NCI-H774 (cell line): Measurements from ENCODE around the gene DUSP9.
A peak's percentile ranks its signal among the peaks of the same experiment; 100 is the strongest.

Experiments used
- DNase-seq: peaks from one replicate; lab custom pipeline; 2025; lab: John Stamatoyannopoulos, UW

Gene DUSP9

GRCh38 chrX:153649178-153649914, 2.3 kb downstream of the DUSP9 start:
- DNase-seq = peak; percentile 33

- no peak for DNase-seq
These were observed 3.1 kb downstream of the DUSP9 start for GRCh38 chrX:153649915-153650782.

- no peak for DNase-seq
These were observed 4.0 kb downstream of the DUSP9 start for GRCh38 chrX:153650959-153651358.

DNA sequence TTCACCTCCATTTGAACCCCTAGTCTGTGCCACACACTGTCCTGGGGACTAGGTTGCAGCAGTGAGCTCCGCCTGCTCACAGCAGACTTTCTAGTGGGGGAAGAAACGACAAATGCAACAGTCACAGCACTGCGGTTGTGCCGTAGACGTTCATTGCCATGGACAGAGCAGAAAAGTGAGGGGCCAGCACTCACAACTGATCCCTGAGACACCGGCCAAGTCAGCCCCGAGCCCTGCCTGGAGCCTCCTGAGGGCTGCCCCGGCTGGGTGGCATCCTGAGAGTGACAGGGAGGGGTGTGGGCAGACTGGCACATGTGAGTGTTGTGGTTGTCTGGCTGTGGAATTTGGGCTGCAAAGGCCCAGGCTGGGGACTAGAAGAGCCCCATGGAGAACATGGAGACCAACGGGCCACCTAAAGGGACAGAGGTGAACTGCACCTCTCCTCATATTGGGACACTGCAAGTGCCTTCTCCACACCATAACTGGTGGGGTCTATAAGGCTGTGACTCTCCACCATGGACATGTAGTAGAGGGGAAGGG, 4.6 kb downstream of the DUSP9 start:
- no peak for DNase-seq

DNA sequence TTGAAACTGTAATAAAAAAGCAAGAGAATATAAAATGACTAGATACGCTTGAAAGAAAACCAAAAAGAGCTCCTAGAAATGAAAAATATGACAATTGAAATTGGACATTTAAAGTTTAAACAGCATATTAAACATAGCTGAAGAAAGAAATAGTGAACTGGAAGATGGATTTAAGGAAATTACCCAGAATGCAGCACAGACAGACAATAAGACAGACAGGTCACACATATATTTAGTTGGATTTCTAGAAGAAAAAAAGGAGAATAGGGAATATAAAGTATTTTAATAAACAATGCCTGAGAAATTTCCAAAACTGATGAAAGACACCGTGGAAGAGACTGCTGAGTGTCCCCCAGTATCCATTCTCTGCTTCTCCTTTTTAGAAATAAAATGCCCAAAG, 6.6 kb downstream of the DUSP9 start:
- DNase-seq = no peak

- DNase-seq = no peak
These were observed 10.2 kb downstream of the DUSP9 start for GRCh38 chrX:153657161-153657560.

GRCh38 chrX:153659268-153659667, 12.3 kb downstream of the DUSP9 start:
- DNase-seq = no peak

DNA sequence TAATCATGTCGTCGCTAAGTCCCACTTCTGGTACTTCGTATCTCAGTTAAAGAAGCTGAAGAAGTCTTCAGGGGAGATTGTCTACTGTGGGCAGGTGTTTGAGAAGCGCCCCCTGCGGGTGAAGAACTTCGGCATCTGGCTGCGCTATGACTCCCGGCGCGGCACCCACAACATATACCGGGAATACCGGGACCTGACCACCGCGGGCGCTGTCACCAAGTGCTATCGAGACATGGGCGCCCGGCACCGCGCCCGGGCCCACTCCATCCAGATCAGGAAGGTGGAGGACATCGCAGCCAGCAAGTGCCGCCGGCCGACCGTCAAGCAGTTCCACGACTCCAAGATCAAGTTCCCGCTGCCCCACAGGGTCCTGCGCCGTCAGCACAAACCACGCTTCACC, 15.3 kb downstream of the DUSP9 start:
- DNase-seq = no peak

- DNase-seq = no peak
These were observed 18.8 kb downstream of the DUSP9 start for GRCh38 chrX:153665726-153666306.

- no peak for DNase-seq
These were observed 20.4 kb downstream of the DUSP9 start for GRCh38 chrX:153667281-153667955.

DNA sequence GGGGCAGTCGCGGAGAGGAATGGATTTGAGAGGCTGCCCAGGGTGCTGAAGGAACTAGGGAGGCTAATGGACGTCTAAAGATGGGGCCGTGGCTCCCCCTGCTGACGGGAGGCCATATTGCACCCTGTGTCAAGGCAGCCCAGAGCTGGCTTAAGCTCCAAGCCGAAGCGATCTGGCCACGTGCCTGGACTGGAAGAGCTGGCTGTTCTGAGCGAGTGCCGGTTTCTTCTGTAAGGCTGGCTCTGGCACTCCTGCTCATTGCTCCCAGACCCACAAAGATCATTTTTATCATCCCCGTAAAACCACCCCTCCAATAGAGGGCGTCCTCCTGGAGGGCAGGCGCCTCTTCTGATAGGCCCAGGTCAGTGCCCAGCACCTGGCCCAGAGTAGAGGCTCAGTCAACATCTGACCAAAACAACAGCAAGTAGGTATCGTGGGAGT, 21.0 kb downstream of the DUSP9 start:
- peak; percentile 19 for DNase-seq

- no peak for DNase-seq
These were observed 21.6 kb downstream of the DUSP9 start for GRCh38 chrX:153668423-153669173.

DNA sequence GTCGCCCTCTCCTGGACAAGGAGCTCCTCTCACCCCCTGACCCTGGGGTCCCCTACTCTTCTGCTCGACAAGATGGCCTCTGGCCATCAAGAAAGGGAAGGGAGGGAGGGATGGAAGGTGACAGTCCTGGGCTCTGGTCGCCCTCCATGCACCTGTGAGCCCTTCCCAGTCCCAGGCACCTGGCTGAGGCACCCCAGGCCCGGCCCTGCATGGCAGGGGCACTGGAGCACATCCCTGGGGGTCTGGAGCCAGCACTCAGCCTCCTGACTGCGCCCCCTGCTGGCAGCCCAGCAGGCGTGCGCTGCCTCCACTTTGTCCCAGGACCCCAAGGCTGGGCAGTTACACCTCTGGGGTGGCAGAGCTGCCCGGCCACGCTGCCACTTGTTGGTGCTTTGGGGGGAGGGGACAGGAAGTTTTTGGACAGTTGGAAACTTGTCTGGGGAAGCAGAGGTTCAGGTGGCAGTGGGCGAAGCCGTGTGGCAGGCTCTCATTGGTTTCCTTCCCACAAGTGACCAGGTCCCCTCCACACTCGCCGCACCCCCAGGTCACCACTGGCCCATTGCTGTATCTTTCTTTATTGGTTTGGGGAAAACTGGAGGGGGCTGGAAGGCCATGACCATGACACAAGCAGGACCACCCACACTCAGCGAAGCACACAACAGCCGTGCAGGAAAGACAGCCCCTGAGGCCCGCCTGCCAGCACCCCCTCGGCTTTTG, 22.3 kb downstream of the DUSP9 start:
- no peak for DNase-seq

DNA sequence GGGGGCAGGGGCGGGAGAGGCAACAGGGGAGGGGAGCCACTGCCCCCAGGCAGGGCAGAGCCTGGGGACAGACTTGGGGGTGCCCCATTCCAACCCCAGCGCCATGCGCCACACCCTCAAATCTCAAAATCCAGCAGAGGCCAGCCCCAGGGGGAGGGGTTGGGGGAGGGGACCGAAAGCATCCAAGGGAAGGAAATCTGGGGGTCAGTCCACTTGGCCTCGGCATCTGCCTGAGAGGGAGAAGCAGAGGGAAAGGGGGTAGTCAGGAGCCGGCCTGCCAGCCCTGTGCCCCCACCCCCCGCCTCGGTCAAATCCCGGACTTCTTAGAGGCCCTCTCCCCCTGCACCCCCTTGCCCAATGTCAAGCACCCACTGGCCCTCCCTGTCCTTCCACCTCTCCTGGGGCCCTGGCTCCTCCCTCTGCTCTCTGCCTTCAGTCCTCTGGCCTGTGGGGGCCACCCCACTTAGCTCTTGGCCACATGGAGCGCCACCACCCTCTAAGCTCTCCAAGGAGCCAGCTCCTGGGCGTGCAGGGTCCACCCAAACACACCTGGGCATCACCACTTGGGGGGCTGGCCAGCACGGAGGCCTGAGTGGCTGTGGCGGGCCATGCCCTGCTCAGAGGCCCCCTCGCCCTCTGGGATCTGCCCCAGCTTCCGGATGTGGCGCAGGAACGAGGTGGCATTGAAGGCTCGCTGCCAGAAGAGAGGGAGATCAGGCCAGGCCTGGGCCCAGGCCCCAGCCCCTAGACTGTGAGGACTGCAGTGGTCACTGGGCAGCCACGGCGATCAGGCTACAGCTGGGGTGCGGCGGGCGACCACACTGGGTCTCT, 23.1 kb downstream of the DUSP9 start:
- DNase-seq = no peak

DNA sequence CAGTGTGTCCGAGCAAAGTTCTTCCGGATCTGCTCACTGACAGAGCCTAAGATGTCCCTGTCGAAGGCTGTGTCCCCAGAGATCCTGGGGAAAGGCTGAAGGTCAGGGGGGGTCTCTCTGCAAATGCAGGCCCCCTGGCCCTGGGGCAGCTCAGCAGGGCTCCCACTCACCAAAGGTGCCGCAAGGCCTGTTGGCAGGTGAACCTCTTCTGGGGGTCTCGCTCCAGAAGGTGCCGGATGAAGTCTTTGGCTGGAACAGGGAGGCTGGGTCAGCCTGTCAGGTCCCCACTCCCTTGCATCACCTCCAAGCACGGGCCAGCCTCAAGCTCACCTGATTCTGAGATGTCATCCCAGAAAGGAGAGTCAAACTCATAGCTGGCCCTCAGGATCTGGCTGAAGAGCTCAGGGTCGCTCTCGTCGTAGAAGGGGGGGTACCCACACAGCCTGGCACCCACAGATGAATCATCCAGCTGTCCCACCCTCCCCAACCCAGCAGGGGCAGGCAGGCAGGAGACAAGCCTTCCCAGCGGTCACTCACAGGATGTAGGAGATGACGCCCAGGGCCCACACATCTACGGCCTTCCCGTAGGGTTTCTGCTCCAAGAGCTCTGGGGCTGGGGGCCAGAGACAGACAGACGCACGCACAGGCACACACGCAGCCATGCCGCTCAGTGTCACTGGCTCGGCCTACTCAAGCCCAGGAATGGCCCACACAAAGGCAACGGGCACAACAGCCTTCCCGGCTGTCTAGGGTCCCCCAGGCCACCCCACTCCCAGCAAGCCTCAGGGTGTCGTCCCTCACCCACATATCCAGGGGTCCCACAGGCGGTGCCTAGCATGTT, 24.0 kb downstream of the DUSP9 start:
- DNase-seq = no peak

DNA sequence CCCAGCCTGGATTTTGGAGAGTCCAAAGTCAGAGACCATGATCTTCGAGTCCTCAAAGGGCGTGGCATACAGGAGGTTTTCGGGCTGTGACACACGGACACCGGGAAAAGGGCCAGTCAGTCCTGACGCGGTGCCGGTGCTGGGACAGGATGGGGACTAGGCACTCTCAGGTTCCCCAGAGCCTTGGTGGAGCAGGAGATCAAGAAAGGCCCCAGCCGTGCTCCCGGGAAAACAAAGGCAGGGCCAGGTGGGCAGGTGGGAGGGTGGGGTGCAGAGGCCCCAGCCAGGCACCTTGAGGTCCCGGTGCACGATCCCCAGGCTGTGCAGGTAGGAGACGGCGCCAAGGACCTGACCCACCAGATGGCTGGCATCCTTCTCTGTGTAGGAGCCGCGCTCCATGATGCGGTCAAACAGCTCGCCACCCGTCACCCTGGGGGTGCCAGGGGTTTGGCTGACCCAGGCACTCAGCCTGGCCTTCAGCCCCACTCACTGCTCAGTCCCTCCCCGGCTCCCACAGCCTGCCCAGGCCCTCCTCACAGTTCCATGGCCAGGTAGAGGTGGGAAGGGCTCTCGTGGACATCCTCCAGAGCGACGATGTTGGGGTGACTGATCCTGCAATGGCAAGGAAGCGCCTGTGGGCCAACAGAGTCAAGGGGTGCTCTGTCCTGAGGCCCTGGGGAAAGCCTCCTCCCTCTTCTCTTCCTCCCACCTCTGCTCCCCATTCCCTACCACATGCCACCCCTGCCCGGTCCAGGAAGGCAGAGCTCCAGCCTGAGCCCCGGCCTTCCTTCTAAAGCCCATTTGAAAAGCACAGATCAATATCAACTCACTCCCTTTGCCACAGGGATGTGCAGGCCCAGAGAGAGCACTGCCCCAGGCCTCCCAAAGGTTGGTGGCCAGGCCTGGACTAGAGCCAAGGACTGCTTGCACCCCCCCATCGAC, 24.9 kb downstream of the DUSP9 start:
- DNase-seq = no peak

- no peak for DNase-seq
These were observed 25.8 kb downstream of the DUSP9 start for GRCh38 chrX:153672531-153673427.
